Measurements from ENCODE around the gene RFX7.
"Not testable (repeated sequence)": the region's sequence is repeated elsewhere in the genome, so short reads cannot be mapped to it uniquely, and the experiment has no call there.

The RFX7 gene

GRCh38 chr15:56261854-56262509 is 18.3 kb upstream of the RFX7 start:
- Histone ChIP-seq H4K8ac (ENCODE audit: low read length) (no peak overlapping the region), H3K9me3 (ENCODE audit: control insufficient read depth, low read length) (peaks cover 18% of the 10 kb centered on the region), H3K9ac (ENCODE audit: low read length) (no peak overlapping the region), H2AFZ (ENCODE audit: low read depth, low read length) (no peak overlapping the region), H3K4ac (ENCODE audit: low read depth in 1 of 2, low read length in 2 of 2) (no peak overlapping the region), H3K27me3 (ENCODE audit: control insufficient read depth in 1 of 2, insufficient read depth in 1 of 2, low read length in 2 of 2) (no peaks in the 10 kb centered on the region), H3K27ac (ENCODE audit: low read length, poor library complexity, severe bottlenecking) (no peak overlapping the region), H2AK5ac (ENCODE audit: low read length, severe bottlenecking) (no peak overlapping the region), H3K4me2 (ENCODE audit: low read length, poor library complexity, severe bottlenecking) (no peak overlapping the region), H2BK15ac (ENCODE audit: low read depth, poor library complexity, severe bottlenecking) (no peak overlapping the region), H2BK120ac (ENCODE audit: low read depth, low read length) (no peak overlapping the region), H4K91ac (ENCODE audit: low read length) (no peak overlapping the region), H3K23ac (ENCODE audit: low read length in 2 of 2) (no peak overlapping the region), H3K36me3 (ENCODE audit: control insufficient read depth in 1 of 2, insufficient read depth in 2 of 2, low read depth in 1 of 2, low read length in 2 of 2) (no peaks in the 10 kb centered on the region), H2BK12ac (ENCODE audit: low read length in 2 of 2) (no peak overlapping the region), H3K4me3 (ENCODE audit: insufficient read depth in 1 of 2, low read depth in 1 of 2, low read length in 2 of 2) (no peak overlapping the region), H3K79me1 (replicated peaks; ENCODE audit: low read length, poor library complexity, severe bottlenecking) (no peaks in the 10 kb centered on the region), H3K18ac (ENCODE audit: low read depth in 1 of 2, low read length in 2 of 2) (no peak overlapping the region), H3K4me1 (ENCODE audit: control insufficient read depth, insufficient read depth, low read depth, low read length) (no peaks in the 10 kb centered on the region), H2BK5ac (ENCODE audit: low read depth, low read length, poor library complexity, severe bottlenecking) (no peak overlapping the region), H3K14ac (ENCODE audit: low read length in 2 of 2) (no peak overlapping the region)
- DNase-seq = no peak
- WGBS = 56% methylated on average over 3 of the region's 4 CpGs

GRCh38 chr15:56257306-56257705 is 13.6 kb upstream of the RFX7 start:
- H3K18ac ChIP-seq (ENCODE audit: low read depth in 1 of 2, low read length in 2 of 2); H3K9ac ChIP-seq (ENCODE audit: low read length); H3K27ac ChIP-seq (ENCODE audit: low read length, poor library complexity, severe bottlenecking); H3K14ac ChIP-seq (ENCODE audit: low read length in 2 of 2); H3K79me1 ChIP-seq (replicated peaks; ENCODE audit: low read length, poor library complexity, severe bottlenecking); DNase-seq; H3K23ac ChIP-seq (ENCODE audit: low read length in 2 of 2); H2AFZ ChIP-seq (ENCODE audit: low read depth, low read length); H3K4ac ChIP-seq (ENCODE audit: low read depth in 1 of 2, low read length in 2 of 2); H2BK12ac ChIP-seq (ENCODE audit: low read length in 2 of 2); H2BK5ac ChIP-seq (ENCODE audit: low read depth, low read length, poor library complexity, severe bottlenecking); H3K4me2 ChIP-seq (ENCODE audit: low read length, poor library complexity, severe bottlenecking); H4K91ac ChIP-seq (ENCODE audit: low read length); H3K27me3 ChIP-seq (ENCODE audit: control insufficient read depth in 1 of 2, insufficient read depth in 1 of 2, low read length in 2 of 2); H2AK5ac ChIP-seq (ENCODE audit: low read length, severe bottlenecking); H3K36me3 ChIP-seq (ENCODE audit: control insufficient read depth in 1 of 2, insufficient read depth in 2 of 2, low read depth in 1 of 2, low read length in 2 of 2); H3K4me3 ChIP-seq (ENCODE audit: insufficient read depth in 1 of 2, low read depth in 1 of 2, low read length in 2 of 2); H2BK120ac ChIP-seq (ENCODE audit: low read depth, low read length); H3K4me1 ChIP-seq (ENCODE audit: control insufficient read depth, insufficient read depth, low read depth, low read length); H4K8ac ChIP-seq (ENCODE audit: low read length); H2BK15ac ChIP-seq (ENCODE audit: low read depth, poor library complexity, severe bottlenecking): not testable (repeated sequence)
- WGBS = 86% methylated on average over 1 of the region's 1 CpG
- peaks cover 14% of the 10 kb centered on the region for H3K9me3 ChIP-seq (ENCODE audit: control insufficient read depth, low read length)

GRCh38 chr15:56254265-56254664 is 10.6 kb upstream of the RFX7 start:
- no peak overlapping the region for H3K18ac ChIP-seq (ENCODE audit: low read depth in 1 of 2, low read length in 2 of 2)
- no peak overlapping the region for H2AK5ac ChIP-seq (ENCODE audit: low read length, severe bottlenecking)
- H2BK12ac ChIP-seq (ENCODE audit: low read length in 2 of 2) = no peak overlapping the region
- no peak overlapping the region for H2AFZ ChIP-seq (ENCODE audit: low read depth, low read length)
- no peak overlapping the region for H3K27ac ChIP-seq (ENCODE audit: low read length, poor library complexity, severe bottlenecking)
- no peak overlapping the region for H3K4me2 ChIP-seq (ENCODE audit: low read length, poor library complexity, severe bottlenecking)
- no peak overlapping the region for H3K23ac ChIP-seq (ENCODE audit: low read length in 2 of 2)
- H3K4me1 ChIP-seq (ENCODE audit: control insufficient read depth, insufficient read depth, low read depth, low read length) = no peaks in the 10 kb centered on the region
- H2BK15ac ChIP-seq (ENCODE audit: low read depth, poor library complexity, severe bottlenecking) = no peak overlapping the region
- H3K79me1 ChIP-seq (replicated peaks; ENCODE audit: low read length, poor library complexity, severe bottlenecking) = no peaks in the 10 kb centered on the region
- H3K27me3 ChIP-seq (ENCODE audit: control insufficient read depth in 1 of 2, insufficient read depth in 1 of 2, low read length in 2 of 2) = no peaks in the 10 kb centered on the region
- no peak for DNase-seq
- no peak overlapping the region for H4K91ac ChIP-seq (ENCODE audit: low read length)
- no peak overlapping the region for H2BK5ac ChIP-seq (ENCODE audit: low read depth, low read length, poor library complexity, severe bottlenecking)
- H3K9me3 ChIP-seq (ENCODE audit: control insufficient read depth, low read length) = peaks cover 10% of the 10 kb centered on the region
- no peak overlapping the region for H3K14ac ChIP-seq (ENCODE audit: low read length in 2 of 2)
- H3K9ac ChIP-seq (ENCODE audit: low read length) = no peak overlapping the region
- no peak overlapping the region for H3K4me3 ChIP-seq (ENCODE audit: insufficient read depth in 1 of 2, low read depth in 1 of 2, low read length in 2 of 2)
- no peak overlapping the region for H3K4ac ChIP-seq (ENCODE audit: low read depth in 1 of 2, low read length in 2 of 2)
- no peak overlapping the region for H2BK120ac ChIP-seq (ENCODE audit: low read depth, low read length)
- no peak overlapping the region for H4K8ac ChIP-seq (ENCODE audit: low read length)
- no peaks in the 10 kb centered on the region for H3K36me3 ChIP-seq (ENCODE audit: control insufficient read depth in 1 of 2, insufficient read depth in 2 of 2, low read depth in 1 of 2, low read length in 2 of 2)

GRCh38 chr15:56252386-56252785 is 8.7 kb upstream of the RFX7 start:
- 57% methylated on average over 2 of the region's 2 CpGs for WGBS
- no peak overlapping the region for H2BK120ac ChIP-seq (ENCODE audit: low read depth, low read length)
- no peak overlapping the region for H2BK12ac ChIP-seq (ENCODE audit: low read length in 2 of 2)
- H3K79me1 ChIP-seq (replicated peaks; ENCODE audit: low read length, poor library complexity, severe bottlenecking) = no peaks in the 10 kb centered on the region
- H2BK15ac ChIP-seq (ENCODE audit: low read depth, poor library complexity, severe bottlenecking) = no peak overlapping the region
- H3K9me3 ChIP-seq (ENCODE audit: control insufficient read depth, low read length) = no peaks in the 10 kb centered on the region
- H3K4ac ChIP-seq (ENCODE audit: low read depth in 1 of 2, low read length in 2 of 2) = no peak overlapping the region
- no peak overlapping the region for H3K14ac ChIP-seq (ENCODE audit: low read length in 2 of 2)
- H3K36me3 ChIP-seq (ENCODE audit: control insufficient read depth in 1 of 2, insufficient read depth in 2 of 2, low read depth in 1 of 2, low read length in 2 of 2) = no peaks in the 10 kb centered on the region
- H3K23ac ChIP-seq (ENCODE audit: low read length in 2 of 2) = no peak overlapping the region
- H3K9ac ChIP-seq (ENCODE audit: low read length) = no peak overlapping the region
- H3K4me3 ChIP-seq (ENCODE audit: insufficient read depth in 1 of 2, low read depth in 1 of 2, low read length in 2 of 2) = no peak overlapping the region
- no peak for DNase-seq
- no peak overlapping the region for H2AK5ac ChIP-seq (ENCODE audit: low read length, severe bottlenecking)
- no peaks in the 10 kb centered on the region for H3K4me1 ChIP-seq (ENCODE audit: control insufficient read depth, insufficient read depth, low read depth, low read length)
- H3K27ac ChIP-seq (ENCODE audit: low read length, poor library complexity, severe bottlenecking) = no peak overlapping the region
- H3K4me2 ChIP-seq (ENCODE audit: low read length, poor library complexity, severe bottlenecking) = no peak overlapping the region
- H4K91ac ChIP-seq (ENCODE audit: low read length) = no peak overlapping the region
- no peak overlapping the region for H2BK5ac ChIP-seq (ENCODE audit: low read depth, low read length, poor library complexity, severe bottlenecking)
- no peaks in the 10 kb centered on the region for H3K27me3 ChIP-seq (ENCODE audit: control insufficient read depth in 1 of 2, insufficient read depth in 1 of 2, low read length in 2 of 2)
- H2AFZ ChIP-seq (ENCODE audit: low read depth, low read length) = no peak overlapping the region
- H3K18ac ChIP-seq (ENCODE audit: low read depth in 1 of 2, low read length in 2 of 2) = no peak overlapping the region
- H4K8ac ChIP-seq (ENCODE audit: low read length) = no peak overlapping the region

Data from mesenchymal stem cell (in vitro differentiated cells and primary cell).